GM21786 (cell line): ENCODE results near the gene H2BK1.
A peak's percentile ranks its signal among the peaks of the same experiment; 100 is the strongest.

ENCODE experiments used
- ATAC-seq: cut with Tn5 transposase; IDR thresholded peaks from one replicate; pipeline ENCODE4 v1.9.1; 2021; ENCODE audit not compliant: unreplicated experiment

Gene H2BK1

DNA sequence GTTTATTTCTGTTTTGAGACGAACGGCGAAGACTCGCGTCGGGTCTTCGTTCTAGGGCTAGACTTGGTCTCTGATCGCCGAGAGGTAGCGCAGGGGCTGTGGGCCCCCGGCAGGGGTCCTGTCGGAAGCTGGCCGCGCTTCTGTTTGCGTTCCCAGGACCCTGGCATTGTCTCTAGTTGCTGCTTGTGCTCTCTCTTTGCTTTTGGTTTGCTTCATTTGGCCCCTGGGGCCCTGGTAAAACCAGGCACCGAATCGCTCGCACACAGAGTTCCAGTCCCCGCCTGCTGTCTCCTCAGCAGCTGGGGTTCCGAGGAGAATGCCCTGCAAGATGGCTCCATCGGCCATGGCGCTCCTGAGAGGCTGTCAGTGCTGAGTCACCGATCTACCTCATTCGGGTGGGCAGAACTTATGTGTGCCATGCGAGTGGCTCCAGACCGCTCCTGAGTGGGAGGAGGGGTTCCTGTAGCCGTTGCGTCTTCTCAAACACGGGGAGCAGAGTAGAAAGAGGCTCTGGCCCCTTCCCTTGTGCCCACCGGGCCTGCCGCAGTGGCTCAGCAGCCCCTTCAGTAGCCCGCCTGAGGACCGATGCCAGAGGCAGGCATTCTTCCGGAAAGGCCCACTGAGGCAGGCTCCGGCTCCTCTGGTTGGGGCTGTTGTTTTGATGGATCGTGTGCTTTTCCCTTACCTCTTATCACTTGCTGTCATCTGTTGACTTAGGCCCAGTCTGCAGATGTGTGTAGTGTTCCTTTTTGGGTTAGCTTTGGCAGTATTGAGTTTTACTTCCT, 22.8 kb upstream of the H2BK1 start:
- ATAC-seq, result peak; percentile 31

DNA sequence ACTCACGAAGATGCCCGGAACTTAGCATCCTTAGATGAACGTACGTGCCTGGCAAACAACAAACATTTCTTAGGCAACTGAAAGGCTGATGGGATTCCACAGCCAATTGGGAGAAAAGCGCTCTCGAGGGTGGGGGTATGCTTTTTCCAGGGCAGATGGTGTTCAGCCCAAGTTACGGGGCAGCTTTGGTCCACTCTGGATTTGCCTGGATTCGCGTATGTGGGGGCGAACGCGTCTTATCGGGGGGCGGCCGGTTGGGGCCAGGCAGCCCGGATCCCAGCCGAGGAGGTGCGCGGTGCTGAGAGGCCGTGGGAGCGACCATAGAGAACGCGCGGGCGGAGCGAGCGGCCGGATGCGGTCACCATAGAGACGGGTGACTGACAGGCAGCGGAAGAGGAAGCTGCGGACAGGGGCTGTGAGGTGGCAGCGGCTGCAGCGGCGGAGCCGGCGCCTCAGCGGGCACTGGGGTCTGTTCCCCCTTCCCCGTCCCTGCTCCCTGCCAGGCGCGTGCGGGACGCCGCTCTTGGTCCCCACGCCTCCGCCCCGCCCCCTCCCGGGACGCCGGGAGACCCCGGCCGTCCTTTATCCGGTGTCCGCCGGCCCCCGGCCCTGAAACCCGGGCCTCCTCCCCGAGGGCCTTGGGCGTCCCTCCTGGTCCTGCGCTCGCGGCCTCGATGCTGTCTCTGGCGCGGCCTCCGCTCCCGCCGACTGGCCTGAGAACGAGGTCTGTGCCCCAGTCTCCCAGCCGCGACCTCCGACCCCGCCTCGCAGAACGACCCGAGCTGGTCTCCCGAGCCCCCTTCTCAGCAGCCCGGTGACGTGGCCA, 22.0 kb upstream of the H2BK1 start, which contains the start of gene CHPF2:
CHPF2 (plus strand) TSS at position 393 of the 826 bp plus-strand sequence. CDS start 1,529 bp downstream, outside the sequence.
- peak; percentile 97 for ATAC-seq

DNA sequence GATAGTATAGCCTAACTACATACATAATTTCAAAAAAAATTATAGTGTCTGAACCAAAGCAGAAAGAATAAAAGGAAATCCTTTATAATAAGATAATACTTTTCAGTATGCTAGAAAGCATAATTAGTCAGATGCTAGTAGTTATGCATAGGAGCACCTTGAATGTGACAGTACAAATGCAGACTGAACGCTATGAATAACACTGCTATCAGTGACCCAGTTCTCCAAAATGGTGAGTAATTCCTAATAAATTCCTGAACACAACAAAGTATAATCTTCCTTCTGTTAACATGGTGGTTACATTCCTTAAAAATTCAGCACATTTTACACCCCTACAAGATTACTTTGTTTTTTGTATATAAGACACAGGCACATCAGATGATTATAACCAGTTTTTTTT, 20.8 kb upstream of the H2BK1 start:
- ATAC-seq, result no peak

DNA sequence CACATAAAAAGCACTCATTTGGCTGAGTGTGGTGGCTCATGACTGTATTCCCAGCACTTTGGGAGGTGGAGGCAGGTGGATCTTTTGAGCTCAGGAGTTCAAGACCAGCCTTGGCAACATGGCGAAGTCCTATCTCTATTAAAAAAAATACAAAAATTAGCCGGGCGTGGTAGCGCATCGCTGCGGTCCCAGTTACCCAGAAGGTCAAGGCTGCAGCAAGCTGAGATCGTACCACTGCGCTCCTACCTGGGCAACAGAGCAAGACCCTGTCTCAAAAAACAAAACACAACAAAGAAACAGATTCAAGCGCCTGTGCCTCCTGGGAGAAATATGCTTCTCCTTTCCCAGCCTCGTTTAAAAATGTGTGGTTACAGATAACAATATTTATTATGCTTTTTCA, 19.0 kb upstream of the H2BK1 start:
- no peak for ATAC-seq

DNA sequence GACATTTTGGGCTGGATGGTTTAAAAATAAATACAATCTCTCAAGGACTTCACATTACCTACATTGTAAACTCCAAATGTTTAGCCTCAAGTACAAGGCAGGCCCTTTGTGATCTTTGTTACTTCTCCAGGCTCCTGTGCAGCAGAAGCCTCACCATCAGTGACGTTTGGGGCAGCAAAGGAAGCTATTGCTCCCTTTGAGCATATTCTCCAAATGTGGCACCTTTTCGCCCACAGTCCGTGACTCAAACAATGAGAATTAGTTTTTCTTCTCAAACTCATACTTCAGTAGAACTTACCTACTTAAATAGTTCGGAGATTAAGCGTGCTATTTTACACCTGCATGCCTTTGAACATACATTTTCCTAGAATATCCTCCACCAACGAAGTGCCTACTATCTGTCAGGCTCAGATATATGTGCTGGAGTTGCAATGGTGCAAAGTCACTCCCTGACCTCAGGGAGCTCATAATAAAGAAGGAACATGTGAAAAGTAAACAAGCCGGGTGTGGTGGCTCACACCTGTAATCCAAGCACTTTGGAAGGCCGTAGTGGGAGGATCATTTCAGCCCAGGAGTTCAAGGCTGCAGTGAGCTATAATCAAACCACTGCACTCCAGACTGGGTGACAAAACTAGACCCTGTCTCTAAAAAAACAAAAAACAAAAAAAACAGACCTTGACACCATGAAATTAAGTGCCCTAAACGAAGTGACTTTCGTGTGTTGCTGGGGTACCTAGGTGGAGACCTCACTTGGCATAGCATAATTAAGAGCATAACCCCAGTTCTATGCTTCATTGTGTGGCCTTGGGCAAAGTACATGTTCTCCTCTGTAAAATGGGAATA, 18.0 kb upstream of the H2BK1 start:
- ATAC-seq, result no peak

DNA sequence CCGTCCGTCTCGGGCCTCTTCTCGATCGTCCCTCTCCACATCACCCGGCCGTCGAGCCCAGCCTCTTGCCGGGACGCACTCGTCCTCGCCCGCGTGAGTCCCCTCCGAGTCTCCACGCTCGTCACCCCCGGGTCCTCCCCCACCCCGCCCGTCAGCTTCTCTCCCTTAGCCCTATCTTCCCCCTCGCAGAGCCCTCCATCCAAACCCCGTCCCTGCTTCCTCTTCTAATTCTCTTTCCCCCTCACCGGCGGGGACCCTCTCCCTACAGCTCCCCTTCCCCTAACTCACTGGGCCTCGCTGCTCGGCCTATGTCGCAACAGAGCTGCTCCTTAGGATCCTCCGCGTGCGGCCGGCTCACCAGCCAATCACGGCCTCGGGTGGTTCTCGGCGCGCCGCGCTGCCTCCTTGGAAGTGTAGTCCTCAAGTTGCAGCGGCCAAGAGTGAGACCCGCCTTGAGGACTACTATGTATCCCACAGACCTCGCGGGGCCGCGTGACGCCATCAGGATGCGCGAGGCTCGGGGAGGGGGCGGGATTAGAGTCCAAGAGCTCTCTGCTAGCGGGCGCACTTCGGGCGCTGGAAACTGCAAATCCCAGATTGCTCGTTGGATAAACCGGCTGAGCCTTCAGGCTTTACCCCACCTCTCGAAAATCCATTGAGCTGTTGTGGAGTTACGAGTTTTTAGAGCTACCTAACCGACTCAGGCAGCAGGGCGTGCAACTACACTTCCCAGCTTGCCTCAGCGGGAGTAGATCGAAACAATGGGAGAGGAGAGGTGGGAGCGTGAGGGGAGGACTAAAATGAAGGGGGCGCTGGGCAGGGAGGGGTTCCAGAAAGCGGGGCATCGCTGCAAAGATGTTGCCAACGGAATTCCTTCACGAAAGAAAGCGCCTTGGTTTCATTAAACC, 16.8 kb upstream of the H2BK1 start, which contains the start of gene ABCF2:
ABCF2 (minus strand) TSS at position 331 of the 908 bp plus-strand sequence. CDS start 747 bp downstream, outside the sequence.
- peak; percentile 99 for ATAC-seq

DNA sequence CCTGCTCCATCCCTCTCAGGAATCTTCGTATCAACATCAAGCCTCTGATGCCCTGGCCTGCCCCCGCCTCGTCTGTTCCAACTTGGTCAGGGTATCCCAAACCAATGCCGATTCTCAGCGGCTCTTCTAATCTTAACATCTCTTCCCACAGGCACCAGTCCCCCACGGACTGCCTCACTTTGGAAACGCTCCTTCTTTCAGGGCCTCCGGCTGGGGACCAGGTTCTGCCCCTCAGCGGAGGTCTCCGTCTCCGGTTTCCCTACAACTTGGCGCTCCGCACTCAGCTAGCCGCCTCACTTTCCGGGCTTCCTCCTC, 16.2 kb upstream of the H2BK1 start:
- ATAC-seq, result peak; percentile 1

DNA sequence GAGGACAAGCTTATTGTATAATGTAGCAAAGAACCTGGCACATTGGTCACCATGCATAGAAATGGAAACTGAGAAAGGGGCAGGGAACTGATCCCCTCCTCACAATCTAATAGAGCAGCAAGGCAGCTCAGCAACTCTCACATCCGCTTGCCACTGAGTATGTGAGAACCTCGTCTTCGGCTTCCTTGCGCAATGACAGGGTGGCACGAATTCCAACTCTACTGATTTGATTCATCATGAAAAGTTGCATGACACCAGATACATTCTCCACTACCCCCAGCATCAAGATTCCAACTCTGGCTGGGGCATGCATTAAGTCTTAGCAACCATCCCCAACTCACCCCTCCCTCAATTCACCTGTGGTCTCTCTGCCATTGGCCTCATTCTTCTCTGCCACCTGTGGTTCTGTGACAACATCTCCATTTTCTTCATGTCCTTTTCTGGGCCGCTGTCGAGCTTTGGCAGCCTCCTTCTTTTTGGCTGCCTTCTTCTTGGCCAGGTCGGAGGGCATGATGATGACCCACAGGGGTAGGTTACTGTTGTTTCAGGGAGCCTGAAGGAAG, 15.7 kb upstream of the H2BK1 start:
- ATAC-seq, result no peak

DNA sequence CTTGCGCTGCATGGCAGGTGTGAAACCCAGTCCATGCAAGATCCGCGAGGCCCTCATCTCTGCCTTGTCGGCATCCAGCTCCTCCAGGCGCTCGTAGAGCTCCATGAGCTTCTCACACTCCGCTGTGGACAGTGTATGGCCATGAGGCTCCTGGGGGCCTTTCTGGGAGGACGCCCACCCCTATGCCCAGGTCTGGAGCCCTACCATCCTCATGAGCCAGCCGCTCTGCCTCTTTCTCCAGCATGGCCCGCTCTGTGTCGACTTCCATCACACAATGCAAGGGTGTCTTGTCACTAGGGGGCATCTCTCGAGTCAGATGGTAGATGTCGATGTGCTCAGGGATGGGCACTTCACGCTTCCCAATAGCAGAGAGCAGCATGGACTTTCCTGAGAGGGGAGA, 13.4 kb upstream of the H2BK1 start:
- ATAC-seq, result no peak

DNA sequence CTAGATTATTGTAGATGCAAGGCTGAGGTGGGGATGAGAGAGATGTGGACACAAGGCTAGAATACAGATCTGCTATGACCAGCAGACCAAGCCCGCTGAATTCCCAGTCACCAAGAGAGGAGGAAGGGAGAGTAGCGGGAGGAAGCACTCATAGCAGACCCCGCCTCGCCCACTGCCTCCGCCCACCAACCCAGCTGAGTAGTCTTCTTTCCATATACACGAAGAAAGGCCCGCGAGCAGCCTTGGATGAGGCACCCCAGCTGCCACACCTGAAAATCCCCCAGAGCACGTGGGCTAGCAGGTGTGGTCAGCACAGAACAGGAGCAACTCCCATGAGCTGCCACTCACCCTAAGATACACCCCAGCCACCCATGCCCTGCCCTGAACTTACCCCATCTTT, 7.9 kb upstream of the H2BK1 start:
- no peak for ATAC-seq

DNA sequence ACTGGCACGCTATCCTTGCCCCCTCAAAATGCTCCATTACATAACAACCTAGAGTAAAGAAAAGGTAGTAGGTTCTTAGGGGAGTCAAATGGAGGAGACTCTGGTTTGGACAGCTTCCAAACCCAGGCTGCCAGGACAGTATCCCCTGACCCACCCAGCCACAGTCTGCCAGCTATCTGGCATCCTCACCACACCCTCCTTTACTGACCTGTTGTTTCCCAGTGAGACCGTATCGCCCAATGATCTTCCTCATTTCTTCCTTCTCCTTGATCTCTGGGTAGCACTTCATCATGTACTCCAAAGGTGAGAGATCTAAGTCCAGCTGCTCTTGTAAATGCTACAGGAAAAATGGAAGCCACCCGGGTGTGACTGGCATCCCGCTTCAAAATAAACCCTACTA, 5.1 kb upstream of the H2BK1 start:
- ATAC-seq, result no peak

DNA sequence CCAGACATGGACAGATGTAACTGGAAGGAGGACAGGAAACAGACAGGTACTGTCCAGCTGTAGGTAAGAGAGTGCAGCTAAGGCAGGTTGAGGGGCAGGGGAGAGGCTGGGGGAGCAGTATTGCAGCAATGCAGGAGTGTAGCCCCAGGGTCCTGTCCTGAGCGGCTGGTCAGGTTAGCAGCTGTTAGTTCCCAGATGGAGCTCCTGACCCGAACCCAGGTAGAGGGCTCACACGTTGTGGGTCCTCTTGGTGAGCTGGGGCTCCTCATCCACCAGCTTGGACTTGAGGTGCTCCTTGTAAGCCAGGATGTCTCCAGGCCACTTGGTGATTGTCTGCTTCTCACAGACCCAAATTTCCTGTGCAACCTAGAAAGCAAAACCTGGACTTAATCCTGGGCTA, 3.5 kb upstream of the H2BK1 start:
- no peak for ATAC-seq

DNA sequence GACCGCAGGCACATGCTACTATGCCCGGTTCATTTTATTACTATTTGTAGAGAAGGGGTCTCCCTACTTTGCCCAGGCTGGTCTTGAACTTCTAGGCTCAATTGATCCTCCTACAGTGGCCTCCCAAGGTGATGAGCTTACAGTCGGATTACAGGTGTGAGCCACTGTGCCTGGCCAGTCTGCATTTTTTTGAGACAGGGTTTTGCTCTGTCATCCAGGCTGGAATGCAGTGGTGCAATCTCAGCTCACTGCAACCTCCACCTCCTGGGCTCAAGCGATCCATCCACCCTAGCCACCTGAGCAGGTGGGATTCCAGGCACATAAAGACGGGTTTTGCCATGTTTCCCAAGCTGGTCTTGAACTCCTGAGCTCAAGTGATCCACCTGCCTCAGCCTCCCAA, 2.3 kb upstream of the H2BK1 start:
- ATAC-seq, result no peak

DNA sequence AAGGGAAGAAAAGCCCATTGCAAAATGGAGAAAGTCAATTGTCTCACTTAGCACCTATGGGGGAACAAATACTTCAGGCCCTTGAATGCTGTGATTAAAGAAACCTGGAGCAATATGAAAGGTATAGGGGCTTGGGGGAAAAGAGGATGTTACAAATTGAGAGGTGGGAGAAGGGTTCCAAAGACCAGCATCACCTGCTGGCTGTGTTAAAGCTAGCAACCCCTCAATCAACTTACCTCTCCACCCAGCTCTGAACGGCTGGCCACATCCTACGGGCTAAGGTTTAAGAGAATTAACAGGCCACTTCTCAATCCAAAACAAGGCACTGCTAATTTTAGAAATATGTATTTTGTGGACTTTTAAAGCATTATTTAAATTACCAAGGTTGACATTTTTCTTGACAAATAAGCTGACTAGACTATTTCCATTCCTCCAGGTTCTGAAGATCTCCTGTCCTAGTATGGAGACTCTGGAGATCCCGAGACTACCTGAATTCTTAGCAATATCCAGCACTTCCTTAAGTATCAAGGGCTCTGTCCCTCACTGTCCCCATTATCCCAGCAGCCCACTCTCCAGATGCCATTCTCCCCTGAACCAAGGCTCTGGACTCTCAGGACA, 976 bp upstream of the H2BK1 start:
- no peak for ATAC-seq

DNA sequence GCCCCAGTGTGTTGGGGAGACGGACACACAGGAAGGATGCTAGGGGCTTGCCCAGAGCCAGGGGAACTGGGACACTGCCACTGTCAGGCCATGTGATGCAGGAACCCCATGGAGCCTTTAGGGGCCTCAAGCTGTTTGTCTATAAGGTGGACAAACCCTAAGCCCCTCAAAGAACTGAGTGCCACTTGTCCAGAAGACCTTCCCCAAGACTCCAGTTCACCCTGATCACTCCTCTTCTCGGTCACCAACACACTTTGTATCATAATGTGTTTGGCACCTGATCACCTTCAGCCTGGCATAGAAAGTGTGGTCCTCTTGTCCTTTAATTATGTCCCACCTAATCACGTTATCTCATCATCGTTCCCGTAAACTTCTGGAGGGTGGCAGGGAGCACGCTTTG, 700 bp downstream of the H2BK1 start:
- no peak for ATAC-seq

DNA sequence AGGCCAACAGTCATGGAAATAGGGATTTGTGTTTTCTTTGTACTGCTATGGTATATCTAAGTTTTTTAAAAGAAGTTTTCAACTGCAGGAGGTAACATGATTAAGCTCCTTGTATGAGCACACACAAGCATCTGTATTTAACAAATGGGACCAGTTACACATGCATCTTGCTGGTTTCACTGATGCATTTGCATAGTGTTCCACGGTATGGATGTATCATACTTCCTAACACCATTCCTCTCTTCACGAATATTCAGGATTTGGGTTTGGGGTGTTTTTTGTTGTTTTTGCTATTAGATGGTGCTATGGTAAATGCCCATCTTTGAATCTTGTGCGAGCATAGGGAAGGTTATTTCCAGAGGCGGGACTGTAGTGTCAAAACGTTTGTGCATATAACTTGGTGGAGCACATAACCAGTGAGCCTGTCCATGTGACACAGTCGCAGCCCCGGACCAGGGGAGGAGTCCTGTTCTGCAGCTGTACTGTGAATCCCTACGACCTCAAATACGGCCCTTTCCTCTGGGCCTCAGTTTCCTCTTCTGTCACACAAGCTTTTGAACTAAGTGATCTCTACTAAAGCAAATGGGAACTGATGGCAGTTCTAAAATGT, 1.9 kb downstream of the H2BK1 start:
- ATAC-seq, result no peak

DNA sequence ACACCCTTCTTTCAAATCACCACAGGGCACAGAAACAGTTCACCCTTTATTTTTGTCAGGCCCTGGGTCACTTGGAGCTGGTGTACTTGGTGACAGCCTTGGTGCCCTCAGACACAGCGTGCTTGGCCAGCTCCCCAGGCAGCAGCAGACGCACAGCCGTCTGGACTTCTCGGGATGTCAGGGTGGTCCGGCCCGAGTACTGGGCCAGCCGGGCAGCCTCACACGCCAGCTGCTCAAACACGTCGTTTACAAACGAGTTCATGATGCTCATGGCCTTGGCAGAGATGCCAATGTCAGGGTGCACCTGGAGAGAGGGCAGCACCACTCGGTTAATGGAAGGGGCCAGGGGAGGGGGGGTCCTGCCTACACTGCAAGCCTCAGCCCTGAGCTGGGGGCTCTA, 2.5 kb downstream of the H2BK1 start:
- ATAC-seq, result no peak

DNA sequence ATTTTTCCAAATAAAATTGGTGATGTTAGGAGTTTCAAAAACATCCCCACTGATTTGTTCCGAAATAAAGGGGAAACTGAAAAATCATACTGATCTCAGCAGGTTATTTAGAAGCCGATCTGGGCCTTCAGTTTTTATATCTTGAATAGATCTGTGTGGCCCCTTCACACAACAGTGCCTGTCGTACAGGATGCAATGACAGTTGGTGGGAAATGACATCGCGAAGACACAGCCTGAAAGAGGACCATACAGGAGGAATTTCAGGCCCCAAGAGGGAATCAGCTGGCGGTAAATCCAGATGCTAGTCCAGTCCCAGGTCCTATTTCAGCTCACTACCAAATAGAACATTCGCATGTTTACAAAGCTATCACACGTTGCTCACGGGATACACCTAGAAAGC, 3.0 kb downstream of the H2BK1 start:
- ATAC-seq, result no peak

DNA sequence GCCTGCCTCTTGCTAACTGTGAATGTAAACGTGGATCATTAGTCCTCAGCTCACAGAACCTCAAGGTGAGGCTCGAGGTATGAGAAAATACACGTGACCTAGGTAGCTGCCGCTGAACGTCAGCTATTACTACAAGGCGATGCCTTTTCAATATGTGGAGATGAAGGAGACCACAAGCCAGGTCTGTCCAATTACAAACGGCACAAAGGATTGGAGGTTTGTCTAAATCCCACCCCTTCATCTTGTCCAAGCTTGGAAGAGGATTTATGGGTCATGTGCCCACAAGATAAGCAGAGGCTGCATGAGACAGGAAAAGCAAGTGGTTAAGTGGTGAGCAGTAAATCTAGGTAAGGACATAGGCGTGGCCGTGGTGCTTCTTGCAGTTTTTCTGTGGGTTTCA, 3.4 kb downstream of the H2BK1 start:
- ATAC-seq, result no peak
